HG03565 (cell line): ENCODE data around the gene BRD3OS.

Source experiments
- ATAC-seq: cut with Tn5 transposase; IDR thresholded peaks from one replicate; pipeline ENCODE4 v1.9.1; 2021; ENCODE audit warnings: mild to moderate bottlenecking, moderate library complexity; ENCODE audit not compliant: unreplicated experiment

The BRD3OS gene

GRCh38 chr9:134031783-134032182 is 6.5 kb downstream of the BRD3OS start:
- no peak for ATAC-seq

GRCh38 chr9:134032456-134033222 is 7.4 kb downstream of the BRD3OS start:
- no peak for ATAC-seq

- ATAC-seq: no peak
These were observed 8.4 kb downstream of the BRD3OS start for GRCh38 chr9:134033516-134034214.

- ATAC-seq: no peak
These were observed 9.1 kb downstream of the BRD3OS start for GRCh38 chr9:134034215-134035040.

- no peak for ATAC-seq
These were observed 10.1 kb downstream of the BRD3OS start for GRCh38 chr9:134035041-134036039.

- no peak for ATAC-seq
These were observed 10.8 kb downstream of the BRD3OS start for GRCh38 chr9:134036130-134036529.

GRCh38 chr9:134037641-134038040 is 12.4 kb downstream of the BRD3OS start:
- ATAC-seq: no peak

GRCh38 chr9:134039386-134040175 is 14.3 kb downstream of the BRD3OS start:
- ATAC-seq: no peak

- no peak for ATAC-seq
These were observed 14.9 kb downstream of the BRD3OS start for GRCh38 chr9:134040176-134040565.

- ATAC-seq: no peak
These were observed 15.7 kb downstream of the BRD3OS start for GRCh38 chr9:134040781-134041648.

- no peak for ATAC-seq
These were observed 16.3 kb downstream of the BRD3OS start for GRCh38 chr9:134041649-134041962.

GRCh38 chr9:134043531-134043988 is 18.3 kb downstream of the BRD3OS start:
- no peak for ATAC-seq

- ATAC-seq: no peak
These were observed 19.7 kb downstream of the BRD3OS start for GRCh38 chr9:134044944-134045343.

GRCh38 chr9:134045841-134046544 is 20.7 kb downstream of the BRD3OS start:
- ATAC-seq: no peak

- ATAC-seq: no peak
These were observed 21.8 kb downstream of the BRD3OS start for GRCh38 chr9:134046894-134047681.

GRCh38 chr9:134047868-134048581 is 22.7 kb downstream of the BRD3OS start:
- ATAC-seq: no peak

- ATAC-seq: no peak
These were observed 23.3 kb downstream of the BRD3OS start for GRCh38 chr9:134048582-134048968.
